Ovary (tissue), 3 donors: ENCODE data around the gene PER3.

Source experiments
- CTCF ChIP-seq, 3 donors: fragments of 450-650 bp in 2 of 3; fragments of 200-600 bp in 1 of 3; IDR thresholded peaks; one replicate each; pipeline versions ENCODE4 v1.5.1 to v1.8.0; 2016 to 2022; ENCODE audit warnings: antibody characterized with exemption in 3 of 3, mild to moderate bottlenecking in 1 of 3
- EP300 ChIP-seq: sonication (generic); formaldehyde crosslinking; IDR thresholded peaks from one replicate; pipeline ENCODE4 v1.6.1; 2017; ENCODE audit warnings: antibody characterized with exemption
- POLR2A ChIP-seq: fragments of 450-650 bp; IDR thresholded peaks from one replicate; pipeline ENCODE4 v1.6.1; 2017; ENCODE audit warnings: antibody characterized with exemption, mild to moderate bottlenecking, moderate library complexity
- donor health status: DM: no; HTN: no; CAD: no.

DNA sequence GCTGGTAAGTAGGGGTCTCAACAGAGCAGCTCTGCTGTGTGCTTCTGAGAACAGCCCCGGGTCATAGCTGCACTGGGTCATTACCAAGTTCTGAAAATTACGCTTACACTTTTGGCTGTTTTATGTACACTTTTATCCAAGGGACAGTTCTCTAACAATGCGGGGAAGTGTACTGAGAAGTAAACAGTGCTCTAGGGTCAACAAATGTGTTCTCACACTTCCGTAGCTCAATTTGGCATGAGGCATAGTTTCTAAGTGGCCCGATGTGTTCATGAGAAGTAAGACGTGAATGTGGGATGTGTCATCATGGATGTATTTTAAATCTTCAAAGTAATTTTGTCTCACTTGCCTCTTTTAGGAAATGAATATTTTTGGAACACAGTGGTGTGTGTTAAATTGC lies 23.8 kb upstream of the PER3 start:
- TF ChIP-seq CTCF (IDR thresholded peaks at IDR 0.05) (no peak), POLR2A (no peak), EP300 (no peak)
